HG03175 (cell line): Measurements from ENCODE around the gene CCDC148.

ENCODE experiments used
- ATAC-seq: cut with Tn5 transposase; IDR thresholded peaks from one replicate; pipeline ENCODE4 v1.9.1; 2021; ENCODE audit warnings: mild to moderate bottlenecking, moderate library complexity; ENCODE audit not compliant: unreplicated experiment

CCDC148 gene

DNA sequence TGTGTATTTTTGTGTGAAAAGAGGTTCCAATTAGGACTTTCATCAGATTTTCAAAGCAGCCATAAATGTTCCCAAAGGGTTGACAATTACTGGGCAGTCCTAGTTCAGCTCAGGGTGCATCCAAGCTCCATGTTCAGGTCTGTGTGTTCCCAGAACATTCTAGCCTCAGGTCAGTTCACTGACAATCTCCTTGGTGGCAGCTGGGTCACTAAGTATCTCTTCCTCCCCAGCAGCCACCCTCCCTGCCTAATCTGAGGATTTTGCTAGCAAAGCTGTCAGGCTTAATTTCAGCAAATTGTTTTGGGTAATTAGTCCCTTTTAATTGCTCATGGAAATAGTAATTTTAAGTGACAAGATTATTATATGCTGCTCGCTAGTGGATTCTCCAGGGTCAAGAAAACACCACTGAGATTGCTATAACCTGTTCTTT lies 325.1 kb downstream of the CCDC148 start:
- ATAC-seq = no peak

DNA sequence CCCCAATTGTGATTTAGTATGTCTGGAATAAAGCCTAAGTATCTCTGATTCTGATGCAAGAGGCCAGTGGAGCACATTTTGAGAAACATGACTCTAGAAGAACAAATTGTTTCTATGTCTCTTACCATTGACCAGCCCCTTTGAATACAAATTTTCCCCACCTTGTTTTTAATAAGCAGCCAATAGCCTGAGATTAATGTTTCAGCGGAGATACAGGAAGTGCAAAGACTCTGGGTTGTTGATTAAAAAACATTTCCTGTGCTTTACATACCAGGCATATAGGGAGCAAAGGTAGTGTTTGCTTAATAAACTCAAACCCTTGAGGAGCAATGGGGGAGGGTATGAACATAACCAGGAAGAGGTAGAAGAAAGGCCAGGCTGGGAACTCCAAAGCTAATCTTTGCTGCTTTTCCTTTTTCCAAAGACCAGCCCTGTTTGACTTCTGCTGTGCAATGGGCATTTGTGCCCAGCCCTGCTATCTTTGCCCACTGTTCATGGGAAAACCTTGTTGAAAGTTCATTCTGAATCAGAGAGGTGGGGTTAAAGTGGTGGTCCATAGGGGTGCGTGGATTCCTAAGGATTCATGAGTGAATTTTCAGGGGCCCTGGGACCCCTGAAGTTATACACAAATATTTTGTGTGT lies 325.6 kb downstream of the CCDC148 start:
- ATAC-seq = peak; percentile 44

DNA sequence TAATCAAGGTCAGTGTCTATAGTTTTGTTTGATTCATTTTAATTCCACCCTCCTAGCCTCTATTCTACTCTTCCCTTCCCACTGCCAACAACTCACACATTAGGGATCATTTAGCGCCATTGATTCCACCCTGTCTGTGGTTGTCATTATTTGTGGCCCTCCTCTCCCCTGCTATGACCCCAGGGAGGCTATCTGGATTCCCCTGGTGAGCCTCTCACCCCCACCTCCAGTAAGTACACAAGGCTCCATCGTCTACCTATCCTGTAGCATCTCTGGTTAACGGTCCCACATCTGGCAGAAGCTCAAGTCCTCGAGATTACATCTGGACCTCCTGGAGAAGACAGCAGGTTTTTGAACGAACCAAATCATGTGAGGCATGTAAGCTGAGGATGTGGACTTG lies 327.5 kb downstream of the CCDC148 start:
- no peak for ATAC-seq

DNA sequence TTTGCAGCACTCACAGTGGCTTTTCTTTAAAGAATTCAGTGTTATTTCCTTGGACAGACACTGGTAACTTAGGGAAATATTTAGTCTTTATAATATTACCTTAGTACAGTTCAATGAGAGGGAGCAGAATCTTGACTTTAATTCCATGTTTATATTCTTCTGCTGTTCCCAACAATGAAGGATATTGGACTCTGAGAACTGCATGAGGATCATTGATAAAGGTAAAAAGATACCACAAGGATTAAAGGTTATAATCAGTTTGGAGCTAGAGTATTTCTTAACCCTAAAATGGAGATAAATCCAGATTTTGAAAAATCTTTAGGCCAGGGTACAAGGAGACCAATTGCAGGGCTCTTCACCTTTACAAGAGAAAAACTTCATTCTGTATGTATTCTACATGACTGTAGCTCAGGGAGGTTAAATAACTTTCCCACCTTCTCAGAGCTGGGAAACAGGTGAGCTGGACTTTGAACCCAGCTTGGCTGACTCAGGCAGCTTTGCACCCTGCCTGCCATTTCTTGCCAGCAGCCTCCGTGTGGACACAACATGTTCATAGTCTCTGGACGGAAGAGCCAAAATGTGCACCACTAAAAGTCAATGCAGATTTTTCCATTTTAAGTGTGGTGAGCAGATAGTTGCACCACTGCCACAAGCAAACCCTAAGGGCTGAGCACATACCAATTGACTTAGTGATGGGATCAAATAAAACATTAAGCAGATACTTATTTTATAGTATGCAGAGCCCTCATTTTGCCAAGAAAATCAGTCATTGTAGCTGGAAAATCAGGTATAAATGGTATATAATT lies 328.2 kb downstream of the CCDC148 start:
- no peak for ATAC-seq

DNA sequence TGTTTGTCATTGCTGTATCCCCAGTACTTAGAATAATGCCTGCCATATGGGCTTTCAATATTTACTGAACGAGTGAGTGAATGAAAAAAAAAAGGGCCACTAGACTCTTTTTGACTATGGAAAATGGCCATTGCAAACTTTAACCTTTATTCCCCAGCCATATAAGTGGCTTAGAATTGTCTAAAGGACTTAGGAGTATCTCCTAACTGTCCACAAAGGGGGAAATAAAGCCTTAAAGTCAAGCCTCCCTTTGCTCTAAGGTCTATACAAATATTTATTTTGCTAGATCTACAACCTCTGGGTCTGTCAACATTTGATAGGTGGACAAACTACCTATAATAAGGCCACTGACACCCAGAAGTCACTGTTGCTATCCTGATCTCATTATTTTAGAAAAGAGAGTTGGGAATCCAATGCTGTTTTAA lies 329.2 kb downstream of the CCDC148 start:
- ATAC-seq = no peak

DNA sequence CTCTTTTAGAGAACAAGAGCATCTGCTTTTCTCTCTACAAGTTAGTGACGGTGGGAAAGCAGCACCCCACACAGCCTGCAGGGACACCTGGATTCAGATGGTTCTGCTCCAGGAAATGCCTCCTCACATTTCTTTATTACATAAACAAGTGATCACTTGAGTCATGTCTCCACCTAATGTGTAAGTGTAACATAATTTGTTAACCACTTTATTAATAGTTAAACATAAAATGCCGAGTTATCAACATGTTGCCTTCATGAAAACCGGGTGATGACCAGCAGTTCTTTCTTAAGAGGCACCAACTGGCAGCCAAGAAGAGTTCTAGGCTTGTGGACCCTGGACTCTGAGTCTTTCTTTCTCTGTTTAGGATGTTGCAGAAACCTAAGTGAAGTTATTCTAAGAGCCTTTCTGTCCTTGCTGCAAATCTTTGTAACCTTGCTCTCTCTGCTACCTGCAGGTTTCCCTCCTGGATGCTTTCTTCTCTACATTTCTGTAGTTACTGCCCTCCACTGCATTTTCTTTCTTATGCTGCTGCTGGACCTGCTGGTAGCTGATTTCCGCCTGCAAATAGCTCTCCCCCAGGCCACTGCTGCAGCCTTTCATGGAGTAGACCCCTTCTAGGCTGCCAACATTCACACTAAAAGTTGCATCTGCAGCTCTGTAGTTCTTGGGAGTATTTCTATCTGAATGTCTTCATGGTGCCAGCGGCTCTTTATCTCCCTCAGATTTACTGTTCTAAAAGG lies 330.6 kb downstream of the CCDC148 start:
- no peak for ATAC-seq

DNA sequence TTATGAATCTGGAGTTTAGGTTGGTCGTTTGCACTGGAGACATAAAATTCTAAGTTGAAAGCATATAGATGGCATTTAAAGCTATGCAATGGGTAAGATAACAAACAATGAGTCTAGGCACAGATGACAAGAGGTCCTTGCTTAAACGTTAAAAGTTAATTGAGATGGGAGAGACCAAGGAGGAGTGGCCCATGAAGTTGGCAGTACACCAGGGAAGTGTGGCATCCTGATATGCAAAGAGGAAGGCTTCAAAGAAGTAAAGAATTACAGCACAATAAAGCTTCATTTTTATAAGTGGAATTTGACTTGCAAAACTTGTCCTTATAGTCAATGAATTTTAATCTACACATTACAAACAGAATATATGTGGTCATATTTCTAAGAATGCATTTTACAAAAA lies 331.7 kb downstream of the CCDC148 start:
- ATAC-seq = no peak
